Measurements from ENCODE around the gene JDP2.

DNA sequence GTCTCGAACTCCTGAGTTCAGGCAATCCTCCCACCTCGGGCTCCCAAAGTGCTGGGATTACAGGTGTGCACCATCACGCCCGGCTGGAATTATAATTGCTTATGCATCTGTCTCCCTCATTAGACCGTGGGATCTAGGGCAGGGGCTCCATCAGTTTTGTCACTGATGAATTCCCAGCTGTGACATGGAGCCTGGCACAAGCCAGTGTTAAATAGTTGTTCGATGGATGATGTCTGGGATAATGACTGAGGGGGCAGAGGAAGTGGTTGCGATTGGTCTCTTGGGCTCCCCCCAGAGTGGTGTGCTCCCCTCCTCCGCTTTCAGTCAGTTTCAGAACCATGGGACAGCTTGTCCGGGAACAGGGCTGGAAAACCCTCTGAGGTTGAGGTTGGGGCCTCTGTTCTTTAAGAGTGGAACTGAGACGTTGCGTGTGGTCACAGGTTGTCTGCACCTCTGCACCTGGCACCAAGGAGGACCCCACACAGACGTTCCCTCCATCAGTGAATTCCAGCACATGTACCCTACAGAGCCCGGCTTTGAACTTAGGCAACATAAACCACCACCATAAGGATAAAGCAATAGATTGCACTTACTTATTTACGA, 63.7 kb downstream of the JDP2 start:
- TF ChIP-seq, protein P1, sequence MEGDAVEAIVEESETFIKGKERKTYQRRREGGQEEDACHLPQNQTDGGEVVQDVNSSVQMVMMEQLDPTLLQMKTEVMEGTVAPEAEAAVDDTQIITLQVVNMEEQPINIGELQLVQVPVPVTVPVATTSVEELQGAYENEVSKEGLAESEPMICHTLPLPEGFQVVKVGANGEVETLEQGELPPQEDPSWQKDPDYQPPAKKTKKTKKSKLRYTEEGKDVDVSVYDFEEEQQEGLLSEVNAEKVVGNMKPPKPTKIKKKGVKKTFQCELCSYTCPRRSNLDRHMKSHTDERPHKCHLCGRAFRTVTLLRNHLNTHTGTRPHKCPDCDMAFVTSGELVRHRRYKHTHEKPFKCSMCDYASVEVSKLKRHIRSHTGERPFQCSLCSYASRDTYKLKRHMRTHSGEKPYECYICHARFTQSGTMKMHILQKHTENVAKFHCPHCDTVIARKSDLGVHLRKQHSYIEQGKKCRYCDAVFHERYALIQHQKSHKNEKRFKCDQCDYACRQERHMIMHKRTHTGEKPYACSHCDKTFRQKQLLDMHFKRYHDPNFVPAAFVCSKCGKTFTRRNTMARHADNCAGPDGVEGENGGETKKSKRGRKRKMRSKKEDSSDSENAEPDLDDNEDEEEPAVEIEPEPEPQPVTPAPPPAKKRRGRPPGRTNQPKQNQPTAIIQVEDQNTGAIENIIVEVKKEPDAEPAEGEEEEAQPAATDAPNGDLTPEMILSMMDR (IDR thresholded peaks at IDR 0.05; ENCODE audit: insufficient read depth, low read depth, low read length), result no peak
- no peak for TF ChIP-seq EZH2 (IDR thresholded peaks at IDR 0.05; ENCODE audit: insufficient read depth, low read length)
